RKO (cell line): ENCODE data around the gene TBX4.

Source experiments
- DNase-seq: peaks from one replicate; pipeline ENCODE4 v3.0.0-alpha.2; 2016; ENCODE audit warnings: low spot score

The TBX4 gene

DNA sequence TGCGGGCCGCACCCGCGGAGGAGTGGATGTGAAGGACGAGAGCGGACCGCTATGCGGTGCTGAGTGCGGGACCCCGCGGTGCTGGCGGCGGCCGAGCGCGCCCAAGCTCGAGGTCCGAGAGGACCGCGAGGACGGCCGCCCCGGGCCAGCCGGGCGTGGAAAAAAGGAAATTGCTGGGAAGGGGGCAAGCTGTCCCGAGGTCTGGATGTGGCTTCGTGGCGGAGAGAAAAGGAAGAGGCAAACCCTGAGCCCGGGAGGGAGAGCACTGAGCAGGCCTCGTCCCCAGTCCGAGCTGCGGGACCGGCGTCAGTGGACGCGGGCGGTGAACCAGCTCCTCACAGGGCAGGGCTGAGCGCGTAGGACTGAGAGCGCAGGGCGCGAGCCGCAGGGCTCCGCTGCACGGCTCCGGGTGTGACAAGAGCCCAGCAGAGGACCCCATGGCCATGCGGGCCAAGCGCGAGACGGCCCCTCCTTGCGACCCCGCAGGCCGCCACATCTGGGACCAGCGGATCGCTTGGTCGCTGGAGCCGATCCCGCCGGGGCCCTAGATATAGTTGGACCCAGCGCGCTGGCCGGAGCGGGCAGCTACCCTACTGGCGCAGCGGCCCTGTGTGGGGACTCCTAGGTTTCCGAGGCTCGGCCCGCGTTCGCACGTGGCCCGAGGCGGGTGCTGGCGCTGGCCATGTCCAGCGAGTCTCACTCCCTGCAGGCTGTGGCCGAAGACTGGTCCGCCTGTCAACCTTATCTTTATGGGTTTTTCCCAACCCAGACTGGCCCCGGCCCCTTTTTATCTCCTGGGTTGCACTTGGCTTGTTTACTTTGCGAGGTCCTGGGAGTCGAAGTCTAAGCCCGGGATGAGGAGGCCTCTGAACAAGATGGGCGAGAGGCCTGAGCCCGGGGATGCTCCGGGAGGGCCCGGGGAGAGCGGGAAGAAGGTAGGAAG is 2.4 kb downstream of the TBX4 start:
- DNase-seq, result no peak

DNA sequence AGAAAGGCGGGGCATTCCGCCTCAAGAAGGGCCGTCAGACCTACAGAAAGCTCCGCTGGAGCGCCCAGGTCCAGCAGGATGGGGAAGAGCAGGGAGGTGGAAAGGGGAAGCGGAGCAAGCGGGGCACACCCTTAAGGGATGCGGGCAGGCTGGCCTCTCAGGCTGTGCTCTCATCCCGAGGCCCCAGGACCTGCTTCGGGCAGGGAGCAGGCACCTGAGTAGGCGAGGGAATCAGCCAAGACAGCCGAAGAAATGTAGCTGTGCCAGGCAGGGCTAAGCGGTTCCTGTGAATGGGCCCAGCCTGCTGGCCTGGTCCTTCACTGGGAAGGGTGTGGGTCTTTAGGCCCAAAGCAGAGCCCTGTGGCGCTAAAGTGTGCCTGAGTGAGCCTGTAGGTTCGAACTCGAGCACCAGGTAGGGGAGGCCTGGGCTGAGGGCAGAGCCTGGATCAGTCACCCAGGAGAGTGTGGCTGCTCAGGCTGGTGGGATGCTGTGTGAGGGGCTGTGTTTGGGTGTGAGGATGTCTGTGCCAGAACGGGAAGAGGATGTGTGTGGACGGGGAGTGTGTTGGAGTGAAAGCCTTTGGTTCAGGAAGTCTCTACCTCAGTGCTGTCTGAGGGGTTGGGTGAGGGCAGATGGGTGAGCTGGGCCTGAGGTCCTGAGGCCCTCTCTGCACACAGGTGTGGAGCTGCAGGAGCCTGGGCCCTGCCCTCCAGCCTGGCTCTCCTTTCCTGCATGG is 3.3 kb downstream of the TBX4 start:
- DNase-seq, result no peak

DNA sequence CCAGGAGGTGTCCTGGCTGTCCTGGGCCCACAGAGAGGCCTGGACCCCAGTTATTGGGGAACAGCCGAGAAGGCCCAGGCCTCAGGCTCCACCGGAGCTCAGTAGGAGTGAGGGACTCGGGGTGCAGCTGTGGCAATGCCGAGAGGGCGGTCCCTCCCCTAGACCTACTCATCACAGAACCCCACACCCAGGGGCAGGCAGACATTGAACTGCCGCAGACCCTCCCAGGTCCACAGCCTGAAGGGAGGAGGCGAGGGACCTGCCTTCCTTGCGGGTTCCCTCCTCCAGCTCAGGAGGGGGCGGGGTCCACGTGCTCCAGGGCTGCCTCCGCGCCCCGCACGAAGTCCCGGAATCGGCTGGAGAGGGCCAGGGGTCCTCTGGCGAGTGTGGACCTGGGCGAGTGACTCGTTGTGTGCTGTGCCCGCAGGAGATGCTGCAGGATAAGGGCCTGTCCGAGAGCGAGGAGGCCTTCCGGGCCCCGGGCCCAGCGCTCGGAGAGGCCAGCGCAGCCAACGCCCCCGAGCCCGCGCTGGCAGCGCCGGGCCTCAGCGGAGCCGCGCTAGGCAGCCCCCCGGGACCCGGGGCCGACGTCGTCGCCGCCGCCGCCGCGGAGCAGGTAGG is 3.9 kb downstream of the TBX4 start:
- DNase-seq, result no peak

DNA sequence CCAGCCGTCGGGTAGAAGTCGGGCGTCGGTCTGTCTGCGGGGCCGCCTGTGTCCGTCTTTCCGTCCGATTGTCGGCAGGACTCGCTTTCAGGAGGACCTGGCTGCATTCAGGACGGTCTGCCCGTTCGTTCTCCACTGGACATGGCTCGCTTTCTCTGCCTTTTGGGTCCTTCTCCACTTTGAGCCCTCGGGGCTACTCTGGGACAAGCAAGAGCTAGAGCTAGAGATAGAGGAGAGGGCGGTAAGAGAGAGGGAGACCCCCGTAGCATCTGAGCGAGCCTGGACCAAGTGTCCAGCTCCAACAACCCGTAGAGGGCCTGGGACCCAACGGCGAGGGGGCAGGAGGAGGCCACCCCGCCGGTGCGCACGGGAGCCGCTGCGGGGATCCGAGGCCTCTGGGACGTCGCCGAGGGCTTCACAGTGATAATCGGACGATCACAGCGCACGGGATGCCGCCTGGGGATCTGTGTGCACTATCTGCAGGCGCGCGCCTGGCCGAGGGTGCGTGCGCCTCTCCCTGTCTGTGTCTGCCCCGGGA is 4.5 kb downstream of the TBX4 start:
- DNase-seq, result no peak

DNA sequence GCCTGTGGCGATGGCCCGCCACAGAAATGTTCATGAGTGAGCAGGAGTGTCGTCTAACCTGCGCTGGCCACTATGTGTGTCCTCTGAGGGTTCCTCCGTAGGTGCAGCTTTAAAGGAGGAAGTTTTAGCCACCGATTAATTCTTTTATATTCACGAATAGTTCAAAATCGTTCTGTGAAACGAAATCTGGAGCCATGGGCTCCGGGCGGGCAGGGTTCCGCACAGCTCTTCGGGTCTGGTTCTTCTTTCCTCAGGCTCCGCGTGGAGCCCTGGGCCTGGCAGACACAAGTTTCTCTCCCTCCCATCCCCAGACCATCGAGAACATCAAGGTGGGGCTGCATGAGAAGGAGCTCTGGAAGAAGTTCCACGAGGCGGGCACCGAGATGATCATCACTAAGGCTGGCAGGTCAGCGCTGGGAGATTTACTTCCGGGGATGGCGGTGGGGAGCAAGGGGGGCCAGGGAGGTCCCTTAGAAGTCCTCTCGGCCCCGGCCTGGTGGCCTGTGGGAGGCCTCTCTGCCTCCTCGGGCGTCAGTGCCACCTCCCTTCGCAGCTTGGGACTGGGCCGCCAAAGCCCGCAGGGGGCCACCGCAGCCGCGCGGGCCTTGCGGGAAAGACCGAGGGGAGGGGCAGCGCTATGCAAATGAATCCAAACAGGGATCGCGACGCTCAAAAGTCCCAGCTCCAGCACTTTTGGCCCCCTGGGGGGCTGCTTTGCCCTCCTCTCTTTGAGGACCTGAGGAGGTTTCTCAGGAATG is 5.2 kb downstream of the TBX4 start:
- no peak for DNase-seq

DNA sequence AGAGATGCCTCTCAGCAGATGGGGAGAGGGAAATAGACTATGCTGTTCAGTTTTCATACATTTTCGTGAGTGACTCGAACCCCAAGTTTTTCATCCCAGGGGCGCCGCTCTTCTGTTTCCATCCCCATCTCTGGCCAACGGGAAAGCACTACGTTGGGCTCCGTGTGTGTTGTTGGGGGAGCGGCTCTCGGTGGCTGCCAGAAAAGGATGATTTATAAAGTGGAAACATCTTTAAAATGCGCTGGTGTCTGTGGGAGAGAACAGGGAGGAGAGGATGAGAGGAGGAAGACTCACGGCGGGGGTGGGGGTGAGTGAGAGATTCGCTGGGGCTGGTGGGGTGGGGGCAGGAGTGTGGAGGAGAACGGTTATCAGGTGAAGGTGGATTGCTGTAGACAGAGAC is 5.8 kb downstream of the TBX4 start:
- DNase-seq, result no peak

DNA sequence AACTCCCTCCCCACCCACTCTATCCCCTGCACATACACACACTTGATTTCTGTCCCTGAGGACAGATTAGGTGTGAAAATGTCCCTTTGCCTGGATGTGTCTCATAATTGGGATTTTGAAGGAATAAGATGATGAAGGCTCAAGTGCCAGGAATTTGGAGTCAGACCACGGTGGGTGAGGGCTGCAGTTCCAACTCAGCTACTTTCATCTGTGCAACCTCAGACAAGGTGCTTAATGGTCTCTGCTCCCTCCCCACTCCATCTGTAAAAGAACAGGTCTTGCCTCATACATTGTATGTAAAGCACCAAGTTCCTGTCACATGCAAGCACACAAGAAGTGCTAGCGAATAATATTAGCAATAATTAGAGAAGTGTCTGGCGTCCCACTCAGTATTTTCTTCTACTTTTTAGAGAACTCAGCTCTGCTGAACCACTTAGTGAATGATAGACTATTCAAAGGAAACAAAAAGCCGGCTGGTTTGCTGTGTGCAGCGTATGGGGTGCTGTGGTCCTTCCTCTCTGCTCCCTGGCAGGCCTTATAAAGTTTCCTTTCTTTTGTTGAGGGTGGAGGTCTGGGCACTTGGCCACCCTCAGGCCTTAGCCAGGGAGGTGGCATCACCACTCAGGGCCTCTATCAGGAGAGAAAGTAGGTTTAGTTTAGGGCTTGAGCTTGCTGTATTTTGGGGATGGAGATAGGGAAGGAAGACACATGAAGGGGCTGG is 6.4 kb downstream of the TBX4 start:
- no peak for DNase-seq

DNA sequence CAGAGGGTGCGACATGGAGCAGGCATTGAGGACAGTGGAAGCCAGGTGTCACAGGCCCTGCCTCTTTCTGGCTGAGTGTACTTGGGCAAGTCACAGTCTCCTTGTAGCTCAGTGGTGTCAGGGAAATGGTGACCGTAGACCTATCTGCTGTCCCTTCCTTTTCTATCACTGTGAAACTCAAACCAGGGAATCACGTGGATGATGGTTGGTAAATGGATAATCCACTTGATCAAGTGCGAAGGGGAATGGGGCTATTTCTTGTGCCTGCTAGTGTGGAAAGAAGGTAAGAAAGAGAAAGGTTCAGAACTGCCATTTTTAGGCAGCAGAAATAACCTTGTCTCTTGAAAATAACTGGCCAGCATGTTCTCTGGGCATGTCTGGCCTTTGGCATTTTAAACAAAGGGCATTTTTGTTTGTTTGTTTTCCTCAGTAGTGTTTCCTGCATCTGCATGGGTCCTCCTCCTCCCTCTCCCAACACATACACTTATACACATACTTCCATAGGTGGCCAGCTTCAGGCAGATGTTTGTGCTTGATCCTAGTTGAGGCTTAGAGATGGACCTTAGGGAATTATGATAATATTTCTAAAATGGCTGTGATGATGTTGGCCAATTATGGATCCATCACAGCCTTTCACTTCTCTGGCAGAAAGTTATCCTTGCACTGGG is 7.1 kb downstream of the TBX4 start:
- DNase-seq, result no peak

DNA sequence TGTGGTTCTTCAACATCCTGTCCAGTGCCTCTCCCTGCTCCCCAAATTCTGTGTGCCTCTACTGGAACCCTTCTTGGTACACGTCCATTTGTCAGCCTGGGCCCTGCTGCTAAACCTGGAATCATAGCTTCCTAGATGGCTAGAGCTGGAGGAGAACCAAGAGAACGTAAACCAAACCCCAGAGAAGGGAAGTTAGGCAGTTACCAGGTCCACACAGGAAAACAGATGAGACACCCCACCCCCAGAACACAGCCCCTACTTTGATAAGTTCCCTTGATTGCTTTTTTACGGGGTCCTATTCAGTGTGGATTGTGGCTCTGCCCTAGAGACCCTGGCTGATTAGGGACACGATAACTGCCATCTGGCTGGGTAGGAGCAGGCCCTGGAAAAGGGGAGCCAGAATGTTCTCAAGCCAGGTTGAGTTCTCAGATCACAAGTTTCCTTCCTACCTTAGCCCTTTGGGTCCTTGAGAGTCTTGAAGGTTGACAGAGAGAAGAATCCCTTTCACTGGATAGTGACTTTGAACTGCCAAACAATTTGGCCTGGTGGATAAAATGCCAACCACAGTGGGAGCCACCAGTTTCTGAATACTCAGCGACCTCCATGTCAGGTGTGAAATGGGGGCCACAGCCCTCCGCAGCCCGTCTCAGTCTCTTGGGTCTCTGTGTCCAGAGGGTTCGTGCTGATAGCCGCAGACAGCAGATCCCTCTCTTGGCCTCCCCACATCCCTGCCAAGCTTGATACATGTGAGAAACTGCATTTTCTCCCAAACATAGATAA is 7.9 kb downstream of the TBX4 start:
- no peak for DNase-seq

DNA sequence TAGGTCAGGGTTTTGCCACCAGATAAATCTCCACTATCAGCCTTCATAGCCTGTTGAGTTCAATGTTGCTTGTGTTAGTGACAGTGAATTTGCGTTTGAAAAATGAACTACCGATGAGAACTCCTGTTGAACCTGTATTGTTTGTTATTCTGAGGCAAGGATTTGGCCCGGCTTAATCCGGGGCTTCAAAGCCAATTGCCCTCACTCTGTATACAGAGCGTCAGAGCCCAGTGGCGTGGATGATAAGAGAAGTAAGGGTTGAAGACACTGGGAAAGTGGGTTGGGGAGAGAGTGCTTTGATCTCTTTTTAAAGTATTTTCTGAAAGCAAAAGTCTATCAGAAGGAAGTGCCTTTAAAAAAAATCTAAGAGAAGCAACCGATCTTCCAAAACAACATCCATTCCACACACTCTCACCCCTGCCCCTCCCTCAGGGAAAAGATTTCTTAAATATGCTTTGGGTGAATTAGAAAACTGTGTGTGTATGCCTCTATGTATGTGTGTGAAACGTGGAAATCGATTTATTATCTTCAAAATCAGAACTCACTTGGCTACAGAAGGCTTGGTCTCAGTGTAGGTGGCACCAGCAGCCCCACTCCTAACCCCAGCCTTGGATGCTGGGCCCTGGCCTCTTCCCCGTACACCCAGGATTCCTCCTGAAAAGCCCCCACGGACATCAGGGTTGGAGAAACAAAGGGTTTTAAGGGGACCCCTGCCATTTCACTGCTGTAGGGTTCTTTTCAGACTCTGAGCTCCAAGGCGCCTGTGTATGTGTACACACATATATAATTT is 8.8 kb downstream of the TBX4 start:
- DNase-seq, result no peak

DNA sequence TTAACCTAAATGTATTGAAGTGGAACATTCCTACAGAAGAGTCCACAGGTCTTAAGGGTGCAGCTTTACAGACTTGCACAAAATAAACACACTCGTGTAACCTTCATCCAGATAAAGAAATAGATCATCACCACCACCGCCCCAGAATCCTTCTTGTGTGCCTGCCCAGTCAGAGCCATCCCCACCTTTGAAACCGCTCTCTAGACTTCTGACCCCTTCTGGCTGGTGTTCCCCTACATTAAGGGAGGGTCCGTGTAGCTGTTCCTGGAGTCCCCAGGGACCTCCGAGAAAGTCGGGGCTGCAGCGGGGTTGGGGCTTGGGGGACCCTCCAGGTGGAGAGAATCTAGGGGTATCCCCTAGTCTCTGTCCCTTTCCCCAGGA is 9.4 kb downstream of the TBX4 start:
- no peak for DNase-seq

DNA sequence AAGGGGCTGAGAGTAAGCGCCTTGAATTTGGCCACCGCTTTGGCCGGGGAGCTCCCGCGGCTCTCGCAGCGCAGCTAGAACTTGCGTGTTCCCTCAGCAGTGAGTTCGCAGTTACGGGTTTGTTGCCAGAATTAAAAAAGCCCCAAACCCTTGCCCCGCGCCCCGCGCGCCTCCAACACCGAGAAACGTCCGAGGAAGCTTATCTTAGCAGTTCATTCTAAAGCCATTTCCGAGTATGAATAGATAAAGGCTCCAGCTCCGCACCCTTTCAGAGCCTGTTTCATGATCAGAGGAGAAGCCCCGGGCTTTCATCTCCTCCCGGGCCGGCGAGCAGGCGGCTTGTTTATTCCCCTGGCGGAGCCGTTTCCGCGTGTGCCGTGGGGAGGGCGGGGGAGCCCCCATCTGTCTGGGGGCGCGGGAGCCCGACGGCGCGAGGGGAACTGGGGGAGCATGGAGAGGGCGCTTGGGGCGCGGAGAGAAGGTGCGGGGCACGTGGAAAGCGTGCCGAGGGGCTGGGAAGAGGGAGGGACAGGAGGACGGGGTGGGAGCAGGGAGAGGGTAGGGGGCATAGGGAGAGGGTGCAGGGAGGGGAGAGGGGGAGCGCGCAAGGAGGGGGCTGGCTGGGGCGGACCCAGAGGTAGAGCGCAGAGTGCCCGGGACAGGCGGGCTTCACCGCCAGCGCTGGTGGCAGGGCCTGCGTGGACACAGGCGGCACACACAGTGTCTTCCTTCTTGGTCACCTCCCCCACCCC is 9.9 kb downstream of the TBX4 start:
- DNase-seq, result no peak

DNA sequence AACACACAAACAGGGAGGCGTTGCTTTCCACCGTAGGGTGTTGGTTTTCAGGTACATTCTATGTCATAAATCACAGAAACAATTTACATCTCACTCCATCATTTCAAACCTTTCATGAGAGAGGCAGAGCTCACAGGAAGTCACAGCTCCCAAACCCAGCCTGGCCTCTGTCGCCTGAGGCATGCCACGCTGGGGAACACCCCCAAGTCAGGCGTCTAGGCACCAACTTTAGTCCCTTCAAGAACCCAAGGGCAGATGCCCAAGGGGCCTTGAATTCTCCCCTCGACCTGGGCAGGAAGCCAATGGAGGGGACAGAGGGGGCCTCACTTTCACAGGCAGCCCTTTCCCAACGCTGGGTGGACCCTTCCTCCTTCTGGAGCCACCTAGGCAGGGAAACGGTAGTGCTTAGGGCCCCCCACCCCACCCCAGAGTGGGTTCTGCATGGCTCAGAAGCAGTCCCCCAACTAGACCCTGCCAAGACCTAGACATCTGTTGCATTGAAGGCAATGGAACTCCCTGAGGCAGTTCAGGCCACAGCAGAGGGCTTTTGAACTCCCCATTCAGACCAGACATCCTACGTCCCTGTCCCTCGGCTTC is 10.6 kb downstream of the TBX4 start:
- no peak for DNase-seq

DNA sequence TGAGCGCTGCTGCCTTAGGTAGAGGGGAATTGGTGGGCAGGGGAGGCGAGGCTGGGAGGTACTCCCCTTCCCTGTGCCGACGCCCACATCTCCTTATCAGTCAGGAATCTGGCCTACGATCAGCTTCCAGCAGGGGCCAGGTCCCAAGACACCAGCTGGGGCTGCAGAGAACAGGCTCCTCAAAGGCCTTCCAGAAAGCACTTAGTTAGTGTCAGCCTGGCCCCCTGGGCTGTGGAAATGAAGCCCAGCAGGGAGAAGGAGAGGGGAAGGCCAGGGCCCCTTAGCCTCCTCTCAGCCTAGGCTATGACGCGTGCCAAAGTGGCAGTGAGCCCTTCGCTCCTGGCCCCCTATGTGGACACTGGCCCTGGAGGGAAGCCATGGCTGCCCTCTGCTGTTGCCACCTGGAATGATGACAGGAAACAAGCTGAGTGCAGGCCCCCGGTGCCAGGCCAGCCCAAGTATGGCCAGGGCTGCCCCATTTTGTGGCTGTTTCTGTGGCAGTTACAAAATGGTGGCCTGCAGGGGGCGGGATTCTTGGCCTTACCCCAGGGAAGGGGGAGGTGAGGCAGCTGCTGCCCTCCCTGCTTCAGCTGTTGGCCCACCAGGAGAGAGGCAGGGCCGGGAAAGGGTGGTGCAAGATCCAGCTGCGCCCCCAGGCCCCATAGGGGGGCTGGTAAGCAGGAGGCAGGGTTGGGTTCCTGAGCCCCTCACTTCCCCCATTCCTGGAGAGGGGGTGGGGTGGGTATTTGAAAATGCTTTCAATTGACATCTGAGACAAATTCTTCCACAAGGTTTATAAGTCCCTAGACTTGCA is 11.3 kb downstream of the TBX4 start:
- no peak for DNase-seq

DNA sequence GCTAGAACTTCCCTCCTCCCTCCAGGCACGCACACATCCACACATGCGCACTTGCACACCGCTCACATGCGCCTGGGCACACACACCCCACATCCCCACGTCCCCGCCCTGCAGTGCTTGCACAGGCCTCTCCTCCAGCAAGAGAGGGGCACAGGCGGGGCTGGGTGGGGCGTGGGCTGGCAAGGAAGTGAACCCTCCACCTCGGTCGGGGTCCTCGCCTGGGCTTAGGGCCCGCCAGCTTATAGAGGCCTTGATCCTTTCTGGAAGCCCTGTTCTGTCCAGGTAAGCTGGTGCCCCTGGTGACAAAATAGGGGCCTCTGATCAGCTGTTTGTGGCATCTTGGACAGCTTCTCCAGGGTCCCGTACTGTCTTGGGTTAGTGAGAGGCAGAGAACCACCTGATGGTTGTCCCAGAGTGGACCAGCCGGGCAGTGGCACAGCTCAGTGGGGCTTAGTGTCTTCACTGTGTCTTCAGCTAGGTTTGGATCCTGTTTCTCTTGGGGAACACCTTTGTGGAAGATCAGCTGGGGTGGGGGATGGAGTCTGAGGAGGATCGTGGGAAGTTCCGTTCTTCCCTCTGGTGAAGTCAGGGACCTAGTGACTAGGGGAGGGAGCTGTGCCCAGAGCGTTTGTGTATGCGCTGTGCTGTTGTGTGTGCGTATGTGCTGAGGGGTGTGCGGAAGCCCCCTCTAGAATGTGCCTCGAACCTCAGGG is 12.1 kb downstream of the TBX4 start:
- no peak for DNase-seq

DNA sequence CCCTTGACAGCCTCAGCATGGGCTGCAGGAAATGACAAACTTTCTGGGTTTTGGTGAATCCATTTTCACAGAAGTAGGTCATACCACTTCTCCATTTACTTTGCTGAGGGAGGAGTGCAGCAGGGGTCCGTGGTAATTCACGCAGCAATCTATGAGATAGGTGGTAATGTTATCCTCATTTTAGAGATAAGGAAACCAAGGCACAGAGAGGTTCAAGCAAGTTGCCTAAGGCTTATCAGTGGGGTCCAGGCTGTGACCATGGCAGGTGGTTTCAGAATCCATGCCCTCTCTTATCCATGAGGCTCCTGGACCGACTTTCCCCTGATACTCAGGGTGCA is 12.6 kb downstream of the TBX4 start:
- DNase-seq, result no peak
